ENCODE measurements around the gene WBP4.

DNA sequence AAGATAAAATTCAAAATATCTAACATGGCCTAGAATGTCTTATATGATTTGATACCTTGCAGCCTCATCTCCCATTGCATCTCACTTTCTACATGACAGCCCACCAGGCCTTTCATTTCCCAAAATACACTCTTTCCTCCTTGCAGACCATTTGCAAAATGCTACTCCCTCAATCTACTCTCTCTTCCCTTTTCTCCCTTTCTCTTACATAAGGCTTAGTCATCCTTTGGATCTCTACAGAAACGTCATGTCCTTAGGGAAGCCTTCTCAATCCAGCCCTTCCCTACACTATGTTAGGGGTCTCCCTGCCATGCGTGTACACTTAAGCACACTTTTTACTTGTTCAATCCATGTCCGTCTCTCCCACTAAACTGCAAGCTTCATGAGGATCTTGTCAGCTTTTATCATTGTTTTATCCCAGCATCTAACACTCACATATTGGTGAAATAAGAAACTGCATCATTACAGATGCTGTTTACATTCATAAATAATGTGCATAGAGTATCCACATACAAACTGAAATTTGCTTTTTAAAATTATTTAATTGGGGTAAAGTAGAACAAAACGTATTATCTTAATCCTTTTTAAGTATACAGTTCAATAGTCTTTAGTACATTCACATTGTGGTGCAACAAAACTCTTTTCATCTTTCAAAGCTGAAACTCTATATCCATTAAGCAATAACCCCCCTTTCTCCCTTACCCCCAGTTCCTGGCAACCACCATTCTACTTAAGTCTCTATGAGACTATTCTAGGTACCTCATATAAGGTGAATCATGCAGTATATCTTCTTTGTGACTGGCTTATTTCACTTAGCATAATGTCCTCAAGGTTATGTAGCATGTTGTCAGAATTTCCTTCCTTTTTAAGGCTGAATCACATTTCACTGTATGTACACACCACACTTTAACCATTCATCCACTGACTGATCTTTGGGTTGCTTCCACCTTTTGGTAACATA is 11.5 kb upstream of the WBP4 start:
- TF ChIP-seq, protein P1, sequence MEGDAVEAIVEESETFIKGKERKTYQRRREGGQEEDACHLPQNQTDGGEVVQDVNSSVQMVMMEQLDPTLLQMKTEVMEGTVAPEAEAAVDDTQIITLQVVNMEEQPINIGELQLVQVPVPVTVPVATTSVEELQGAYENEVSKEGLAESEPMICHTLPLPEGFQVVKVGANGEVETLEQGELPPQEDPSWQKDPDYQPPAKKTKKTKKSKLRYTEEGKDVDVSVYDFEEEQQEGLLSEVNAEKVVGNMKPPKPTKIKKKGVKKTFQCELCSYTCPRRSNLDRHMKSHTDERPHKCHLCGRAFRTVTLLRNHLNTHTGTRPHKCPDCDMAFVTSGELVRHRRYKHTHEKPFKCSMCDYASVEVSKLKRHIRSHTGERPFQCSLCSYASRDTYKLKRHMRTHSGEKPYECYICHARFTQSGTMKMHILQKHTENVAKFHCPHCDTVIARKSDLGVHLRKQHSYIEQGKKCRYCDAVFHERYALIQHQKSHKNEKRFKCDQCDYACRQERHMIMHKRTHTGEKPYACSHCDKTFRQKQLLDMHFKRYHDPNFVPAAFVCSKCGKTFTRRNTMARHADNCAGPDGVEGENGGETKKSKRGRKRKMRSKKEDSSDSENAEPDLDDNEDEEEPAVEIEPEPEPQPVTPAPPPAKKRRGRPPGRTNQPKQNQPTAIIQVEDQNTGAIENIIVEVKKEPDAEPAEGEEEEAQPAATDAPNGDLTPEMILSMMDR (IDR thresholded peaks at IDR 0.05), result no peak
- no peak for TF ChIP-seq POLR2AphosphoS5 (IDR thresholded peaks at IDR 0.05)

All from breast epithelium (tissue), 3 donors.